Astrocyte of the cerebellum (primary cell): ENCODE results near the gene TNRC6B.

ENCODE experiments used
- DNase-seq: peaks from one replicate; pipeline ENCODE4 v3.0.0-alpha.2; 2011; ENCODE audit warnings: low read depth
- H3K4me3 ChIP-seq: 2 replicates; pipeline ENCODE4 v1.5.1; 2011; ENCODE audit warnings: mild to moderate bottlenecking, low read depth, low read length, moderate library complexity
- in situ Hi-C: cut with HindIII; loops from 2 replicates; pipeline ENCODE4 v1.10.0; 2017; ENCODE audit warnings: low sequenced_read_pairs
- TF ChIP-seq, protein P1 (sequence below): IDR thresholded peaks from 2 replicates; pipeline ENCODE4 v1.5.1; 2012; ENCODE audit warnings: low read length, low read depth, moderate library complexity, mild to moderate bottlenecking; ENCODE audit errors: missing control alignments

The TNRC6B gene

GRCh38 chr22:40238425-40239344 lies 61.0 kb downstream of the TNRC6B start:
- no peak overlapping the region for H3K4me3 ChIP-seq
- DNase-seq = no peak
- TF ChIP-seq, protein P1, sequence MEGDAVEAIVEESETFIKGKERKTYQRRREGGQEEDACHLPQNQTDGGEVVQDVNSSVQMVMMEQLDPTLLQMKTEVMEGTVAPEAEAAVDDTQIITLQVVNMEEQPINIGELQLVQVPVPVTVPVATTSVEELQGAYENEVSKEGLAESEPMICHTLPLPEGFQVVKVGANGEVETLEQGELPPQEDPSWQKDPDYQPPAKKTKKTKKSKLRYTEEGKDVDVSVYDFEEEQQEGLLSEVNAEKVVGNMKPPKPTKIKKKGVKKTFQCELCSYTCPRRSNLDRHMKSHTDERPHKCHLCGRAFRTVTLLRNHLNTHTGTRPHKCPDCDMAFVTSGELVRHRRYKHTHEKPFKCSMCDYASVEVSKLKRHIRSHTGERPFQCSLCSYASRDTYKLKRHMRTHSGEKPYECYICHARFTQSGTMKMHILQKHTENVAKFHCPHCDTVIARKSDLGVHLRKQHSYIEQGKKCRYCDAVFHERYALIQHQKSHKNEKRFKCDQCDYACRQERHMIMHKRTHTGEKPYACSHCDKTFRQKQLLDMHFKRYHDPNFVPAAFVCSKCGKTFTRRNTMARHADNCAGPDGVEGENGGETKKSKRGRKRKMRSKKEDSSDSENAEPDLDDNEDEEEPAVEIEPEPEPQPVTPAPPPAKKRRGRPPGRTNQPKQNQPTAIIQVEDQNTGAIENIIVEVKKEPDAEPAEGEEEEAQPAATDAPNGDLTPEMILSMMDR = no peak
- in situ Hi-C loops = no loop called here

- in situ Hi-C loops = no loop called here
- TF ChIP-seq, protein P1 = no peak
- no peak overlapping the region for H3K4me3 ChIP-seq
- DNase-seq = no peak
Observed at GRCh38 chr22:40239345-40239683, 61.6 kb downstream of the TNRC6B start.

GRCh38 chr22:40240160-40240559 lies 62.4 kb downstream of the TNRC6B start:
- TF ChIP-seq, protein P1 = no peak
- in situ Hi-C loops = no loop called here
- H3K4me3 ChIP-seq = no peak overlapping the region
- no peak for DNase-seq

DNA sequence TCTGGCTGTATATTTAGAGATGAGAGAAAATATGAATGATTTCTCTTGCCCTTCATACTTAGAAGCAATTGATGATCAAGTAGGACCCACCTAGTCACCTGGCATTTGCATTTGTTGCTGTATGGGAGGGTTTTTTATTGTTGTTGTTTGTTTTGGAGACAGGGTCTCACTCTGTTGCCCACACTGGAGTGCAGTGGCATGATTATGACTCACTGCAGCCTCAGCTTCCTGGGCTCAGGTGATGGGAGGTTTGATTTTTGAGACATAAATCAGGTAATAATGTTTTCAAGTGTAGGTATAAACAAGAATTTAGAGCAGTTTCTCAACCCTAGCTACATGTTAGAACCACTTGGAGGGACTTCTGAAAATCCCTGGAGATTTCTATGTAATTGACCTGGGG lies 63.0 kb downstream of the TNRC6B start:
- DNase-seq = no peak
- in situ Hi-C loops = no loop called here
- TF ChIP-seq, protein P1 = no peak
- H3K4me3 ChIP-seq = no peak overlapping the region

DNA sequence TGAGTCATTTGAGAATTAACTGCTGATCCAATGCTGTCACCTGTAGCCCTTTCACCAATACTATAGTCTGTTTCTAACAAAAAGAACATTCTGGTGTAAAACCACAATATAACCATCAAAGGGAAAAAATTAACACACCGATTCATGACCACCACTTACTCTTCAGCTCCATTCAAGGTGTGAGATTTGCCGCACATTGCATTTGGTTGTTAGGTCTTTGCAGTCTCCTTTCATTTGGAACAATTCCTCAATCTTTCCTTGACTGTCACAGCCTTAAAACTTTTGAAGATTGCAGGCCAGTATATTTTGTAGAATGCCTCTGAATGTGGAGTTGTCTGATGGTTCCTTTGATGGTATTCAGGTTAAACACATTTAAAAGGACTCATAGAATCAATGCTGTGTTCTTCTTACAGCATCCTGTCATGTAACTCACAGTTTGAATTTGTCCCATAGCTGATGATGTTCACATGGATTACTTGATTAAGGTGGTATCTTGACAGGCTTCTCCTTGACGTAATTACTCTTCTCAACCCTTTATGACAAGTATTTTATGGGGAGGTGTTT lies 63.6 kb downstream of the TNRC6B start:
- TF ChIP-seq, protein P1 = no peak
- no peak for DNase-seq

DNA sequence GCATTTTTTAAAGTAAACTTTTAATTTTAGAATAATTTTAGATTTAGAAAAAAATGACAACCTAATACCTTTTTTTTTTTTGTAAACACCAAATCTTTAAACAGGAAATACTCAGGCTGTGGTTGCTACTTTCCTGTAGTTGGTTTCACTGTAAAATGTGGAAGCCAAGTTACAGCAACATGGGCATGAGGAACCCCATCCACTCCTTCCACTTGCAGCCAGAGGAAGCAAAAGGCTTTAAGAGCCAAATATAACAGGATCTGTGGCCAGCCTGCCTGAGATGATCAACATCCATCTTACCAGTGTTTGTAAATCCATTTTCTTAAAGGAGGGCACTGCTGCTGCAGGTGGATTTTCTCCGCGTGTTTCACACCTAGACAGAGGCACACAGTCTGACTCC lies 66.2 kb downstream of the TNRC6B start:
- no peak overlapping the region for H3K4me3 ChIP-seq
- in situ Hi-C loops = no loop called here
- no peak for DNase-seq
- TF ChIP-seq, protein P1 = no peak

More for the DNA sequence above, 63.6 kb downstream of the TNRC6B start:
- H3K4me3 ChIP-seq = no peak overlapping the region
- in situ Hi-C loops = no loop called here
